Measurements from ENCODE around the gene MCF2L2.
"Not testable (repeated sequence)": the region's sequence is repeated elsewhere in the genome, so short reads cannot be mapped to it uniquely, and the experiment has no call there.

Gene MCF2L2

DNA sequence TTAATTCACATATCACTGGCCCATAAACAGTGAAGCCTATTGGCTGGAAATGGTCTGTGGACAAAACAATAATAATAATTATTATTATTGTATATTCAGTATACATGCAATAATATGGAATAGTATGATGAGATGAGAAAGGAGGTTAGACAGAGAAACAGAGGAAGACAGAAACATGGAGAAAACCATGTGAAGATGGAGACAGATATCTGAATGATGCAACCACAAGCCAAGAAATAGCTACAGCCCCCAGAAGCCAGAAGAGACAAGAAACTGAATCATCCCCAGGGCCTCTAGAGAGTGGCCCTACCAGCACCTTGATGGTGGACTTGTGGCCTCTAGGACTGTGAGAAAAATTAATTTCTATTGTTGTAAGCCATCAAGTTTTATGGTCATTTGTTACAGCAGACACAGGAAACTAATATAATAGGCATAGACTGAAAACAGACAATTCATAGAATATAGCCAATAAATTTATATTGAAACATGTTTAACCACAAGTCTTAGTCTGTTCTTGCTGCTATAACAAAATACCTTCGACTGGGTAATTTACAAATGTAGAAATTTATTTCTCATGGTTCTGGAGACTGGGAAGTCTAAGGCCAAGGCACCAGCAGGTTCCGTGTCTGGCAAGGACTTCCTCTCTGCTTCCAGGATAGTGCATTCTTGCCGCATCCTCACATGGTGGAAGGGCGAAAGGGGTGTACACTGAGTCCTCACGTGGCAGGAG is 31.6 kb downstream of the MCF2L2 start:
- no peak for DNase-seq (ENCODE audit: low spot score)

DNA sequence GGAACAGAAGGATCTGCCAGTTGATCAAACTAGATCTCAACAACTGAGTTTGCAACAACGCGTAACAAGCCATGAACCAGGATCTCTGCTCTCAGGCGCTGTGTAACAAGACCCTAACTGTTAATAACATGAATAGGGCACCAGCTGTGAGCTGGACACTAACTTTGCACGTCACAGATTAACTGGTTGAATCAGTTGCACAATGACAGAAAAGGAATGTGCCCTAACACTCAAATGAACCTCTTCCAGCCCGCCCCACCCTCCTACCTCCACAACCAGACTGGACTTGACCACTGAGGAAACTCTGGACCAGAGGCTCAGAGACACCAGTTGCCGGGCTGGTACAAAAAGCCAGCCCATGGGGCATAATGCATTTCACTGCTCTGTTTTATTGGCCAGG is 34.3 kb downstream of the MCF2L2 start:
- DNase-seq (ENCODE audit: low spot score): no peak

DNA sequence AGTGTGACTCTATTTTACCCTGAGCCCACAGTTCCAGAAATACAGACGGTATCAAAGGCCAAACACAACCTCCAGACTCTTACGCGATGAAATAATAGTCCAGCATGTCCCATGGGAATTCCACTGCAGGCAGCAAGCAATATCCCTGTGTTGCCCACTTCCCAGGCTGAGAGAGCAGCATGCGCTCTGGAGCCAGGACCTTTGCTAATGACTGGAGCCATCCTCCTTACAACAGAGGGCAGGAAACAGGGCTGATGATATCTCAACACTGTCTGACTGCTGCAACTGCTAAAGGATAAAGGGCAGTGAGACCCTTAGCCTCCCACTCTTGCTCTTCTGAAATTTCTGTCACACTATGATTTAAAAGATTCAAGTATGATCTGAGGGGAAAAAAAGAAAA is 34.8 kb downstream of the MCF2L2 start:
- DNase-seq (ENCODE audit: low spot score): no peak

DNA sequence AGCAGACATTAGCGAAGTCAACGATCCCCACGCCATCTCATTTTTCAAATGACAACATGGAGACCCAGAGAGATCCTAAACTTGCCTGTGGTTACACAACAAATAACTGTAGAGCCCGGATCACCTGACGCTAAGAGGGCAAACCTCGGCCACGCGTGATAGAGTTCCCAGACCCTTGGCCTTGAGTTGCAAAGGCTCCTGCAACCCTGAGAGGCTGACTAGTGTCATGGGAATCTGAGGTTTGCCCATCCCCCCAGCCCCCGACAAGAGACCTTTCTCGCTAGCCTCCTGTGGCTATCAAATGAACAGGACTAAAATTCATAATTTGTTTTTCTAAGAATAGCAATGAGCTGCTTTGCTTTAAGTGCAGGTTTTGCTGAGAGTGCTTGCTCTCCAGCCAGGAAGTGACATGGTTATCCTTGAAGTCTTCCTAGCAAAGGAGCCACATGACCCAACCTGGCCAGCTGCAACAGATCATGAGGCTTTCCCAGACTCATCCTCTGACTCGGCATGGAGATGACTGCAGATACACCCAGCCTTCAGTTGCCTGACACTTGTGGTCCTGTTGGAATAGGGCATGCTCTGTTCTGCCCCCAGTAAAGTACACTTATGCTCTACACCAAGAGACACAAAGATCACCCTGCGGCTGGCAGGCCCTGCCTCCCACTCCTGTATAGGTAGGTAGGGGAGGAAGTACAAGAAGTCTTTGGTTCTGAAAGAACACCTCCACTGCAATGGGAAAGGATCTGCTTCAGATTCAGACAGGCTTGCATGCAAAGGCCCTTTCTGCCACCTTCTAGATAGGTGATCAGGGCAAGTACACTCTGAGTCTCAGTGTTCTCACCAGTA is 36.0 kb downstream of the MCF2L2 start:
- no peak for DNase-seq (ENCODE audit: low spot score)

DNA sequence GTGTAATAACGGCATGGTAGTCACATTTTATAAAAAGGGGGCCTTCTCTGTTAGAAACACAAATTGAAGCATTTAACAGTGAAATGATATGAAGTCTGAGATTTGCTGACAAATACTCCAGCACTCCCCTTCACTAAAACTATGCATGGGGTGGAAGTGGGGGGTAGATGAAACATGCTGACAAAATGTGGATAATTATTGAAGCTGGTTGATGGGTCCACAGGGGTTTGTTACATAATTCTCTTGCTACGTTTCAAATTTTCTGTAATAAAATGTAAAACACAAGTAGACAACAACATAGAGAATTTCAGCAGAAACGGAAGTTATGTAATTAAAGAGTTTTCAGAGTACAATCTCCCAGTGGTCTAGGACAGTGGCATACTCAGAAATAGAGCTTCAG is 37.0 kb downstream of the MCF2L2 start:
- DNase-seq (ENCODE audit: low spot score): no peak

DNA sequence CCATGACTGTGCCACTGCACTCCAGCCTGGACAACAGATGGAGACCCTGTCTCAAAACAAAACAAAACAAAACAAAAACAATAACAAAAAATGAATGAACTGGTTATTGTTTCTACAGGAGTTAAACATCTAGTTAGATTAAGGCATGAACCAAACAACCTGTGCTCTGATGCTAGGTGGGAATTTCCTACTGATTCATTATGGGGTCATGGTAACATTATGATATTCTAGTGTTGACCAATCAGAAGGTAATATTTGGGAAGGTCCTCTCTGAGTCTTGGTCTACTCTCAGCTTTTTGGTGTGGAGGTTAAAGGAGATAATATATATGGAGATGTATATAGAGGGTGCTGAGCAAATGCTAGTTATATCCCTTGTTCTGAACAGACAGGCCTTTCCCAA is 37.6 kb downstream of the MCF2L2 start:
- DNase-seq (ENCODE audit: low spot score): no peak

DNA sequence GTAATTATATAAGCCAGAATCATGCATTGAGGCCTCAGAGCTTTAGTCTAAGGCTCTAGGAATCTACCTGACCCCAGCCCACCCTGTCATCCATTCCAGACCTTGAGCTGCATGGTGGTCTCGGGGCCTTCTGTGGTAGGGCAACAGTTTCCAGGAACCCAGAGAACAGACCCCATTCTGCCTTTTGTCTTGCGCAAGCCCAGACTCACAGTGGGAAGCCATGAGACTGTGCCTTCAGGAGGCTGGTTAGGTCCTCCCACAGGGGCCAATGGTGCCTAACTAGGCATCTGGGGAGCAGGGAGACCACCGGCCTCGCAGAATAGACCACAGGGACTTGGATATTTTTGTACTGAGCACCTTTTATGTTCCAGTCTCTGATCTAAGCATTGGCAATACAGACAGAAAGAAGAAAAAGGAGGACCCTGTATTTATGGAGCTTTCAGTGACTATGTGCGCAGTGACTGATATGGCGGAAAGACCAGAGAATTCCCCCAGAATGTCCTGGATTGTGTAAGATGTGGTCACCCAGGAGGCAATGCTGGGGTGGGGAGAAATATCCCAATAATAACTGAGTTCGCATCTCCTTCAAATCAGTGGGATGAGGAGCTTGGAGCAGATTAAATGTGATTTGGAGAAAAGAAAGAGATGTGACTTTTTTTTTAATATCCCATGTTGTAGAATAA is 40.1 kb downstream of the MCF2L2 start:
- no peak for DNase-seq (ENCODE audit: low spot score)

DNA sequence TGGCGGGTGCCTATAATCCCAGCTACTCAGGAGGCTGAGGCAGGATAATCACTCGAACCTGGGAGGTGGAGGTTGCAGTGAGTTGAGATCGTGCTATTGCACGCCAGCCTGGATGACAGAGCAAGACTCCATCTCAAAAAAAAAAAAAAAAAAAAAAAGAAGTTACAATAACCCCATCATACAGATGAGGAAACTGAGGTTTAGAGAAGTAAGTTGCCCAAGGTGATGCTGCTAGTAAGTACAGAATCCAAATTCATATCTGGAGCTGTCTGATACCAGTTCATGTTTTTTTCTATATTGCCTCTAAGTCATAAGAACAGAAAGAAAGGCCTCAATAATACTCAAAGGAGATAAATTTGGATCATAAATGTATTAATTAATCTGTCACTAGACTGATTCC is 40.6 kb downstream of the MCF2L2 start:
- DNase-seq (ENCODE audit: low spot score): no peak

DNA sequence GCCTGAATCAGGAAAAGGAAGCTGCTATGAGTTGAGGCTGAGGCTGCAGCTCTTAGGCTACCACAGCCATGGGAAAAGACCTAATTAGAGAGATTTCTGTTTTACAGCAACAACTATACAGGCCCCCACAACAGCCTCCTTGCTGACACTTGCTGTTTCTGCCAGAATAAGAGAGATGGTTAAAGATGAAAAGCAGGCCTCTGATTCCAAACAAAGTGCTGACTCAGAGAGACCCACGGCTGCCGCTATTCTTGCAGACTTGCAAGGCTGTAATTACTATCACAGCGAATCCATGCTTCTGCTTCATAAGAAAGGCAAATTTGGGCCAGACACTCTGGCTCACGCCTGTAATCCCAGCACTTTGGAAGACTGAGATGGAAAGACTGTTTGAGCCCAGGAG is 41.8 kb downstream of the MCF2L2 start:
- no peak for DNase-seq (ENCODE audit: low spot score)

DNA sequence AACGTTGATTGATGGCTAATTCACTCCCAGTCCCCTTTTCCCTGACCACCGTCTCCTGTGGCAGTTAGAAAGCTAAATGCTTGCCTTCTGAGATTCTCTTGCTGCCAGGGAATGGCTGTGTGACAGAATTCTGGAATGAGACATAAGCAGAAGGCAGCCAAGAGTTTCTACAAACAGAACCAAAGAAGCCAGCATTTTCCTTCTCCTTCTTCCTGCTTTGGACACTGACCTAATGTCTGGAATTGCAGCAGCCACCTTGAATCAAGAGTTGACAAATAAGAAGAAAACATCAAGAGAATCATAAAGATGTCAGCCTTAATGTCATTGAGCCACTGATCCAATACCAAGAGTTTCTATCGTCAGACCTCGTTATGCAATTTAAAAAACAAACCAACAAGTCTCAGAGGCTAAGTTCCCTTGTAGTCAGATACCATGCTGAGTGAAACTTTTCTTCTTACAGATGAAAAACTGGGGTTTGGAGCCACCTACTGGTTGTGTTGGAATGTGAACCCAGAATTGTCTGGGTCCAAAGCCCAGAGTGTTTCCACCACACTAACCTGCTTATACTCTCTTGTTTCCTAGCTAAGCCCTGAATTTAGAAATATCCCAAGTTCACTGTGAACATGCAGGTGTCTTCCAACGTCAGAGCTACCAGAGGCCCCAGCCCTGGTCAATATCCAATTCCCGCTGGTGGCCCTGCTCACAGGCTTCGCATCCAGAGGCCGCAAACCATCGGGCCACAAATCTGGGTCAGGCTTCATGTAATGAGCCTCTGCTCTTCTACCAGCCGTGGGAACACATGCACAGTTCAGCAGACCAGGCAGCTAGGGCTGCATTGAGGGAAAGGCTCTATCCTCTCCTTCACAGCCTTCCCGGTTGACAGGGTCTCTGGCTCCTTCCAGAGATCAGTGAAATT is 42.5 kb downstream of the MCF2L2 start:
- peak; percentile 66 for DNase-seq (ENCODE audit: low spot score)

DNA sequence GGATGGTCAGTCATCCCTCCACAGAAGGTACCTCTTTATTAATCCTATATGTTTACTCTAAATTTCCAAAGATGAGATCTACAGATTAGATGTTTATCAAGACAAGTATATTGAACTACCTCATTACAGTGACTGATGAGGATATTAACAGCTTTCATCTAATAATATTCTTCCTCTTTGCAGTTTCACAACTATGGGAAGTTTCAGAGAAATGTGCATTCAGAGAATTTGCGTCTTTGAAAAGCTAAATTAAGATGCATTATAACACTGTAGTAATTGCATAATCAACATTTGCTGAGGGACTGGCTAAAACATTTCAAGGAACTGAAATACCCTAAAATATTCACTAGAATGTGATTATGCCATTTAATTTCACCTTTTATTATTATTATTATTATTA is 46.7 kb downstream of the MCF2L2 start:
- DNase-seq (ENCODE audit: low spot score): no peak

DNA sequence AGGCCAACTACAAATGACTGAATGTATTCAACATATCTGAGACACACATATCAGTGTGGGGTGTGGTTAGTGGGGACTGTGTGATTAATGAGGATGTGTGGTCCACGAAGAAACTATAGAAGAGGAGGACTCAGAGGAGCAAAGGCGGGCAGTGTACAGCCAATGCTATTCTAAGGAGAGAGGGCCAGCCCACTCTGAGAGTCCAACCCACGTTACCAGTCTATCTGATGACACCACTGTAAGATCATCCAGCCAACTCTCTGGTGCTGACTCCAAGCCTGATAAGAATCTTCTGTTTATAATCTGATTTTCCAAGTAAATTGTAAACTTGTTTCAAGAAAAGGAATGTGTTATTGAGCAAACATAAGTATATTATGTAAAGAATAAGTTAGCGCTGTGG is 47.2 kb downstream of the MCF2L2 start:
- no peak for DNase-seq (ENCODE audit: low spot score)

DNA sequence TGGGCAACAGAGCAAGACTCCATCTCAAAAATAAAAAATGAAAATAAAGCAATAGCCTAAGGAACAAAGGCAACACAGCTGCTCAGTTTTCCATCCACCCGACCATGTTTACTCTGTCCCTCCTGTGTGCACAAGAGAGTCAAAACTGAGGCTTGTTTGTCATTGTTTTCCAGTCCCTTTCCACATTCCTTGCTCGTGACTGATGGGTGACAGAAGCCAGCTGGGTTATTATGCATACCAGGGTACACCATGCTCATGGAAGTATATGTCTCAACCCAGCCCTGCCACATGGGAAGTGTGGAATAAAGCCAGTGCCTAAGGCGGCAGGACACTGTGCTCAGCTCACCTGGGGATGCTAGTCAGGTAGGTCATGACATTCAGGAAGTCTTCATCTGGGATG is 49.5 kb downstream of the MCF2L2 start:
- DNase-seq (ENCODE audit: low spot score): no peak

DNA sequence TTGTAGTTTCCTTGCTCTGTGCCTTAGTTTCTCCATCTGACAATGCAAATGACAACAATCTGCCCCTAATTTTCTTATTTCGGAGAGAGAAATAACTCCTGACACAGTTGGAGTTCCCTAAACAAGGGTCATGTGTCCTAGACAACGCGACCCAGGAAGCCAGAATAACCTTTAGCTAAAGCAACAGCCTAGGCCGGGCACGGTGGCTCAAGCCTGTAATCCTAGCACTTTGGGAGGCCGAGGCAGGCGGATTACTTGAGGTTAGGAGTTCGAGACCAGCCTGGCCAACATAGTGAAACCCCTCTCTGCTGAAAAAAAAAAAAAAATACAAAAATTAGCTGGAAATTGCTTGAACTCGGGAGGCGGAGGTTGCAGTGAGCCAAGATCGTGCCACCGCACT is 49.9 kb downstream of the MCF2L2 start:
- no peak for DNase-seq (ENCODE audit: low spot score)

DNA sequence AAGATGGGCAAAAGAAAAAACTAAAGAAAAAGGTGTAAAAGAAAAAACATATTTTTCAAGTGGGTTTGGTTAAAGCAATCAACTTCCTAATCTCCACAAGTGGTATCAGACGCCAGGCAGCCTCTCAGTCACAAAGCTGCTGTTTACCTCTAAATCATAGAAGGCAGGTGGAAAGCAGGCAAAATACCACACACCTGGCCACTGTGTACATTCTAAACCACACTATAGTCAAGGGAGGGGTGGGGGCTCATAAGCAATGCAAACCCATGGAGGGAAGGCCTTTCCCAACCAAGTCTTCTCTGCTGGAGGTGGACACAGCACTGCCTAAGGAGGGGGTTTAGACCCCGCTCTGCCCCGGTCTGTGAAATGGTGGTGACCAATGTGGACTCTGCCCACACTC is 50.4 kb downstream of the MCF2L2 start:
- DNase-seq (ENCODE audit: low spot score): no peak

DNA sequence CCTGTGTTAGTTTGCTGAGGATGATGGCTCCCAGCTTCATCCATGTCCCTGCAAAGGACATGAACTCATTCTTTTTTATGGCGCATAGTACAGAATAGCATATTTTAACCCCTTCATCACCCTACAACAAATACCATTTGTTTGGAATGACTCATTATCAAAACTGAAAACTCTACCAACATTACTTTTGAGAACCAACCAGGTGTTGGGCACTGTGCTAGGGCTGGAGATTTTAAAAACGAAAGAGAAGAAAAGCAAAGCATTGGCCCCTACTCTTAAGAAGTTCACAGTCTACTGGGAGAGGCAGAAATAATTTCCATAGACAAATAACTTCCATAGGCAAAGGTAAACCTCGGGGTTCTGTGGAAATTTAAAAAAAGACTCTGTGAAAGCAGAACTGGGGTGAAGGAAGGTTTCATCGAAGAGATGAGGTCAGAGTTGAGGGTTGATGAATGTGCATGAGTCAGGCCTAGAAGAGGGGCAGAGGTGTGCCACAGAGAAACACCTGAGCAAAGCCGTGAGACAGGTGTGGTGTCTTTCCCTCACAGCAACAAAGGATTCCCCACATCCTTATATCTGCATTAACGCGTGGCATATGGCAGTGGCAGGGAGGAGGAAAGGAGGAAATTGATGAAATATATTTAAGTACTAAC is 51.0 kb downstream of the MCF2L2 start:
- no peak for DNase-seq (ENCODE audit: low spot score)

DNA sequence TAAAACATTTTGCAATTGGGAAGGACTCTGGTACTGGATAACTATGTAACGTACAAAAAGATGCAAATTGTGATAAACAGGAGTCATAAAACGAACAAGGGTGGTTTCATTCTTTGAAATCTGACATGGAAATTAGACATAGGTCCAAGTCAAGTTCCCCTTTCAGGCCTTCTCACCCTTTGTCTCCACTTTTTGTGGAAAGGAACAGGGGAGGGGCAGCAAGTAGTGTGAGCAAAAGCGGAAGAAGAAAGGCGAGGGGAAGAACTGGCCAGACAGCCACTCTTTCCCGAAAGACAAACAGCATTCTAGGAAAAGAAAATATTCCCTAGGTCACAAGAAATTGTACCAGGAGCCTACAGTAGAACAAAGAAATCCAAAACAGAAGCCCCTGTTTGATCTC is 52.6 kb downstream of the MCF2L2 start:
- DNase-seq (ENCODE audit: low spot score): no peak

DNA sequence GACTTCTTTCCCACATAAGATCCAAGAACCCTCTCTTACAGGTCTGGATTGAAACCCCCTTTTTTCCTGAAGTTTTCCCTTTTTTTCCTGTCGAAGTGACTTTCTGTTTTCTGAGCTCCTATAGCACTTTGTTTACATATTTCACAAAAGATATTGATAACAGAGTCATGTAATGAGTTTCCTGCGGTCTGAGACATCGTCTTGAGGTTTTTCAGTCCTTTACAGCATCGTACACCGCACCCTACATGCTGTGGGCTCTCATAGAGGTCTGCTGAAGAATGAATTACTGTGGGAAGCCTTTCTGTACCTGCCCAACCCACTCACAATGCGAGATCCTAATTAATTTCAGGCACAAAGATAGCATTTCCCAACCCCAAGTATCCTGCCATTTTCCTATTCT is 53.1 kb downstream of the MCF2L2 start:
- DNase-seq (ENCODE audit: low spot score): no peak

DNA sequence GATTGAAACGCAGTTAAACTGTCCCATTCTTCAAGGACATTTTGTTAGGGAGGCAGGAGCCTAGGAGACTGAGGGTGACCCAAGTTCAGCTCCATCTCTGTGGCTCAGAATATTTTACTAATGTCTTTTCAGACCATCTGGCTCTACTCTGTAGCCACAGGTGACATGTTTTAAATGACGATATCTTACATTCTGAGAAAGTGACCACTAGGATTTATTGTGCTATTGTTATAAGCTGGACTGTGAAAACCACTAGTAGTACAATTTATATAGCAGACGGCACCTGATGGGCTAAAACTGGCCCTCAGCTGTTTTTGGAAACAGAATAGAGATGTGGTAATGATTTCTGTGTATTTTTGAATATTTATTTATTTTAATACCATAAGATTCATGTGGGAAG is 55.5 kb downstream of the MCF2L2 start:
- no peak for DNase-seq (ENCODE audit: low spot score)

DNA sequence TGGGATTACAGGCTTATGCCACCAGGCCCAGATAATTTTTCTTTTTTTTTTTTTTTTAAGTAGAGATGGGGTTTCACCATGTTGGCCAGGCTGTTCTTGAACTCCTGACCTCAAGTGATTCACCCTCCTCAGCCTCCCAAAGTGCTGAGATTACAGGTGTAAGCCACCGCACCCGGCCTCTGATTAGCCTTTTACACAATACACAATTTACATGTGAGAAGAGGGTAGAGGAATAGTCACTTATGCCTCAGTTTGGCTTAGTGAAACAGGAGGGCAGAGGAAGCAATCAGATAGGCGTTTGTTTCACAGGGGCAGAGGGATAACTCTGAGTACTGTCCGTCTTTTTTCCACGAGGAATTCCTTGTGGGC is 56.8 kb downstream of the MCF2L2 start:
- not testable (repeated sequence) for DNase-seq (ENCODE audit: low spot score)

DNA sequence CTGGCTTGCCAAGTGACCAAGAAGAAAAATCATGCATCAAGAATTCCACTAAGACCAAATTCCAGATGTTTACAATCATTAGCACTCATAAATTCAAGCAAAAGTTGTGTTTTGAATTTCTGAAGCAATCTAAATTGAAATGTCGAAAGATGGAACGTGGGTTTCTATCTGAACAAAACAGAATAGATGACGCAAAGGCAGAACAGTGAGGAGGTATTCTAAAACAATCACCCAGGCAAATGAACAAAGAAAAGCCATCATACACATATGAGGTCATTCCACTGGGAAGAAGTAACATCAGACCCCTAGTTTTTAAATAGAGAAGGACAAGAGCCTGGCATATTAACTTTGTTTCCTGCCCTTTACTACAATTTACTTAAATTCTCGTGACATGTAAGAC is 58.0 kb downstream of the MCF2L2 start:
- DNase-seq (ENCODE audit: low spot score): no peak

DNA sequence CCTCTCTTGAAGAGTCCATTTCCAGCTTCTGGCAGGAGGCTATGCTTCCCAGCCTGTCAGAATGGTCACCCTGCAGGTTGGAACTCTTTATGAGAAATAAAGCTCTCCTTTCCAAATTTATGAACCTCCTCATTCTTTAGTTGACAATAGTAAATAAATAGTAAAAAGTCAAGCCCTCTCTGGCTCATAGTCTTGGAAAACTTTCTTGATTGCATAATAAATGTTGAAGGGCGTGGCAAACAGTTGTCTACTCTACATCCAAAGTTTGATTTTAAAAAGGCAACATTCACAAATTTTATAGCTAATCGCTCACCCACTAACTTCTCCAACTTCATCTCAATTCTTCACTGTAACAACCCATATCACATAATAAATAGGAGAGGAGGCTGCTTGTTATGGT is 58.8 kb downstream of the MCF2L2 start:
- no peak for DNase-seq (ENCODE audit: low spot score)
